Kidney (tissue), 14 donors: ENCODE results near the gene LIPC. TPM values are rescaled to one million over a fixed set of nuclear protein-coding genes. Genes with fewer than 3 reads are reported as not detected.
A peak's percentile ranks its signal among the peaks of the same experiment; 100 is the strongest.

ENCODE experiments used
- DNase-seq, 5 donors: peaks; one replicate each; pipeline ENCODE4 v3.0.0-alpha.2; 2013 to 2020
- FAIRE-seq: peaks from 2 replicates; lab custom pipeline; 2012; peaks lifted over from hg19 to GRCh38; lab: Jason Lieb, UNC
- H3K27ac ChIP-seq, 2 donors: one replicate each; pipeline ENCODE4 v1.7.0; 2013; ENCODE audit warnings: low read depth in 2 of 2, low read length in 2 of 2, inconsistent platforms in 1 of 2
- H3K27me3 ChIP-seq: one replicate; pipeline ENCODE4 v1.7.1; 2013; ENCODE audit warnings: low read length, inconsistent platforms; ENCODE audit not compliant: control insufficient read depth, insufficient read depth
- H3K36me3 ChIP-seq, 3 donors: one replicate each; pipeline versions ENCODE4 v1.7.0 to v1.7.1; 2013; ENCODE audit warnings: low read length in 3 of 3, control low read depth in 1 of 3, inconsistent platforms in 1 of 3; ENCODE audit not compliant: insufficient read depth in 3 of 3, control insufficient read depth in 2 of 3
- H3K4me1 ChIP-seq, 3 donors: one replicate each; pipeline versions ENCODE4 v1.7.0 to v1.7.1; 2013; ENCODE audit warnings: low read length in 3 of 3, inconsistent platforms in 1 of 3, low read depth in 1 of 3; ENCODE audit not compliant: control insufficient read depth in 2 of 3, insufficient read depth in 2 of 3
- H3K4me3 ChIP-seq, 3 donors: one replicate each; pipeline versions ENCODE4 v1.7.0 to v1.8.1; 2013; ENCODE audit warnings: low read length in 3 of 3, control low read depth in 1 of 3, inconsistent platforms in 1 of 3
- H3K9ac ChIP-seq, 3 donors: one replicate each; pipeline versions ENCODE4 v1.7.0 to v1.7.1; 2013; ENCODE audit warnings: low read length in 3 of 3, control low read depth in 1 of 3, inconsistent platforms in 1 of 3
- H3K9me3 ChIP-seq, 3 donors: one replicate each; pipeline versions ENCODE4 v1.7.0 to v1.7.1; 2013; ENCODE audit warnings: low read length in 3 of 3, control low read depth in 1 of 3, inconsistent platforms in 1 of 3; ENCODE audit not compliant: control insufficient read depth in 2 of 3, insufficient read depth in 1 of 3
- CTCF ChIP-seq: IDR thresholded peaks from 3 replicates; pipeline ENCODE4 v1.5.1; 2012; ENCODE audit warnings: mild to moderate bottlenecking, moderate library complexity, borderline replicate concordance; ENCODE audit not compliant: insufficient read depth; ENCODE audit errors: extremely low read depth
- intact Hi-C: fragments of 100-400 bp; cut with DNase I; formaldehyde crosslinking; loops from one replicate; pipeline ENCODE4 v1.11.1; 2022
- polyA plus RNA-seq: library from polyadenylated mRNA; stranded (reverse); fragments of 350-450 nt; fragmentation: Illumina TruSeq; extraction: RNeasy Lipid Tissue Mini Kit (QIAGEN cat#74804); gene quantifications from one replicate; pipeline ENCODE4 v1.2.3, GENCODE V29; 2014; ENCODE audit warnings: low read depth, low replicate concordance; ENCODE audit not compliant: insufficient read depth
- total RNA-seq: library from RNA; stranded (reverse); fragmentation: NEBNext Ultra II Directional; extraction: Animal tissue kit (Norgen Biotek cat#: 25700); gene quantifications from one replicate; pipeline ENCODE4 v1.2.1, GENCODE V29; 2021
- donor health status: control.
- donor health status: control.
- donor health status: control.
- donor health status: control.
- donor health status: control.
- donor health status: DM: yes; HTN: yes; CAD: no.
- donor health status: Normal renal cell carcinoma (clear cell type).

Gene LIPC
- total and polyA plus RNA-seq, 2 donors from 2014 or later, result 9.9 to 21.6 TPM

- H3K27ac ChIP-seq, result no peak overlapping the region
- H3K4me3 ChIP-seq, result no peak overlapping the region
- H3K9ac ChIP-seq, result no peak overlapping the region
- DNase-seq, result no peak
- intact Hi-C loops, result no loop called here
- H3K36me3 ChIP-seq, result no peaks in the 10 kb centered on the region
- no peak for FAIRE-seq
- H3K27me3 ChIP-seq, result no peaks in the 10 kb centered on the region
- H3K9me3 ChIP-seq, result no peaks in the 10 kb centered on the region
- H3K4me1 ChIP-seq, result peaks cover 0 to 21% (median 0%) of the 10 kb centered on the region in 3 donors
- no peak for TF ChIP-seq CTCF
Measured at GRCh38 chr15:58391088-58391487, 40.7 kb upstream of the LIPC start.

GRCh38 chr15:58392141-58392540 lies 39.6 kb upstream of the LIPC start:
- FAIRE-seq (no peak), DNase-seq (peak in 2 of 5 donors; percentile 22 to 33)
- intact Hi-C loops, result no loop called here
- Histone ChIP-seq H3K36me3 (no peaks in the 10 kb centered on the region), H3K27me3 (no peaks in the 10 kb centered on the region), H3K9ac (peak overlapping the region in 1 of 3 donors; percentile 29), H3K27ac (peak overlapping the region; percentile 67 to 84), H3K4me1 (peaks cover 0 to 21% (median 0%) of the 10 kb centered on the region in 3 donors), H3K4me3 (no peak overlapping the region), H3K9me3 (no peaks in the 10 kb centered on the region)
- no peak for TF ChIP-seq CTCF

GRCh38 chr15:58392611-58393161 lies 39.1 kb upstream of the LIPC start:
- intact Hi-C loops, result no loop called here

More at GRCh38 chr15:58392611-58393161, 39.1 kb upstream of the LIPC start:
- Histone ChIP-seq H3K4me1 (peaks cover 0 to 21% (median under 1%) of the 10 kb centered on the region in 3 donors), H3K27me3 (no peaks in the 10 kb centered on the region), H3K9me3 (no peaks in the 10 kb centered on the region), H3K9ac (peak overlapping the region in 1 of 3 donors; percentile 29), H3K27ac (peak overlapping the region; percentile 66 to 67), H3K36me3 (no peaks in the 10 kb centered on the region), H3K4me3 (no peak overlapping the region)
- no peak for FAIRE-seq
- no peak for TF ChIP-seq CTCF
- DNase-seq, result peak in 2 of 5 donors; percentile 52 to 56
